Glomerular visceral epithelial cell (primary cell): Measurements from ENCODE around the gene ZNF814.
"Not testable (repeated sequence)": the region's sequence is repeated elsewhere in the genome, so short reads cannot be mapped to it uniquely, and the experiment has no call there.

Experiments used
- DNase-seq: peaks from one replicate; pipeline ENCODE4 v3.0.0-alpha.2; 2016; ENCODE audit errors: extremely low spot score

The ZNF814 gene

DNA sequence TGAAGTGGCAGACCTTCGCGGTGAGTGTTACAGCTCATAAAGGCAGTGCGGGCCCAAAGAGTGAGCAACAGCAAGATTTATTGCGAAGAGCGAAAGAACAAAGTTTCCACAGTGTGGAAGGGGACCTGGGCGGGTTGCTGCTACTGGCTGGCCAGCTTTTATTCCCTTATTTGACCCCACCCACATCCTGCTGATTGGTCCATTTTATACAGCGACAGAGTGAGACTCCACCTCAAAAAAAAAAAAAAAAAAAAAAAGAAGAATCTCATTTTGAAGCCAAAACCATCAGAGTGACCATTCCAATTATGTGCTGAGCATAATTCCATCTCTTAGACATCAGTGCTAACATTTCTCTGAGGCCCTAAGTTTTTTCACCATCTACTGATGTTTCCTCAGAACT lies 72.2 kb downstream of the ZNF814 start:
- no peak for DNase-seq

DNA sequence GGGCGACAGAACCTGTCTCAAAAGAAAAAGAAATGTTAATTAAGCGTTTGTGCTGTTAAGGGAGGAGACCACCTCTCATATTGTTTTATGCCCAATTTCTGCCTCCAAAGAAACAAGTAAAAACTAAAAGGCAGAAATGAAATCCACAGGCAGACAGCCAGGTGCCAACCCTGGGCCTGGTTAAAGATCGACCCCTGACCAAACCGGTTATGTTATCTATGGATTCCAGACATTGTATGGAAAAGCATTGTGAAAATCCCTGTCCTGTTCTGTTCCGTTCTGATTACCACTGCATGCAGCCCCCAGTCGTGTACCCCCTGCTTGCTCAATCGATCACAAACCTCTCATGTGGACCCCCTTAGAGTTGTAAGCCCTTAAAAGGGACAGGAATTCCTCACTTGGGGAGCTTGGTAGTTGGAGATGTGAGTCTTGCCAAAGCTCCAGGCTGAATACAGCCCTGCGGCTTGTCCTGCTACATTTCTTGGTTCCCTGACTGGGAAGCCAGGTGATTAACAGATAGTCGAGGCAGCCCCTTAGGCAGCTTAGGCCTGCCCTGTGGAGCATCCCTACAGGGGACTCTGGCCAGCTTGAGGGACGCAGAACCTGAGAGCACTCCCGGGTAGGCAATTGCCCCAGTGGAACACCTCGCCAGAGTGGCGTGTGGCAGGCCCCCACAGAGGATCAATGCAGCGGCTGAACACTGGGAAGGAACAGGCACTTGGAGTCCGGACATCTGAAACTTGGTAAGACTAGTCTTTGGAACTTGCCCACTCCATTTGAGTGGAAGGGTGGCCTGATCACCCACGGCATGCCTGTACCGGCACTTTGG lies 73.4 kb downstream of the ZNF814 start:
- DNase-seq, result no peak

DNA sequence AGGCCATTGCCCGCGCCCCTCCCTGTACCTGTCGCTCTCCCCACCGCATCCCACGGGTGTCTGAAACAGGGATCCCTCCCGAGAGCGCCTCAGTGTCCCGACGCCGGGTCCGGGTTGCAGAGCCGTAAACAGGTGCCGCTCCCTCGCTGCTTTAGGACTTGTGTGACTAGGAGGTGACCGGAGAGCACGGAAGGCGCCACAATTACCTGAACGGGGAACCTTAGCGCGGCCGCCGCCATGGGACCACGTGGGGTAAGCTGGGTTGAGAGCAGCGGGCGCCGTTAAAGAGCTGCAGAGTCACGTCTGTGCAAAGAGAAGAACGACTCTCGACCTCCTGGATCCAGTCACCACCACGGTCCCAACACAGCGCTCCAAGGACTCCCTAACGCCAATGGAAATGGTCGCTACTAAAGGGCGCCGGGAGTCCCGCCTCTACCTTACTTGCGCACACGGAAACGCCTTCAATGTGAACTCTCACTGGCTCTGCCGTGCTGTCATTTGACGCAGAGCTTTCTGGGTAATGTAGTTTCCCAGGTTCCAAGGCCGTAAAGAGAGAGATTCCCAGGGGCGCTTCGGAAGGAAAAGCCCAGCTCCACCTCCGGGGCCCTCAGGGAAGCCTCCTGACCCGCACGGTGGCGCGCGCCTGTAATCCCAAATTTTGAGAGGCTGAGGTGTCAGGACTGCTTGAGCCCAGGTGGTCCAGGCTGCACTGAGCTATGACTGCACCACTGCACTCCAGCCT lies 74.2 kb downstream of the ZNF814 start, which contains the start of gene ZNF552:
Gene ZNF552, minus strand, starts transcription at position 409 of the 742 bp plus-strand sequence. Its CDS starts 170 bp downstream, at position 239.
- peak; percentile 88 for DNase-seq

DNA sequence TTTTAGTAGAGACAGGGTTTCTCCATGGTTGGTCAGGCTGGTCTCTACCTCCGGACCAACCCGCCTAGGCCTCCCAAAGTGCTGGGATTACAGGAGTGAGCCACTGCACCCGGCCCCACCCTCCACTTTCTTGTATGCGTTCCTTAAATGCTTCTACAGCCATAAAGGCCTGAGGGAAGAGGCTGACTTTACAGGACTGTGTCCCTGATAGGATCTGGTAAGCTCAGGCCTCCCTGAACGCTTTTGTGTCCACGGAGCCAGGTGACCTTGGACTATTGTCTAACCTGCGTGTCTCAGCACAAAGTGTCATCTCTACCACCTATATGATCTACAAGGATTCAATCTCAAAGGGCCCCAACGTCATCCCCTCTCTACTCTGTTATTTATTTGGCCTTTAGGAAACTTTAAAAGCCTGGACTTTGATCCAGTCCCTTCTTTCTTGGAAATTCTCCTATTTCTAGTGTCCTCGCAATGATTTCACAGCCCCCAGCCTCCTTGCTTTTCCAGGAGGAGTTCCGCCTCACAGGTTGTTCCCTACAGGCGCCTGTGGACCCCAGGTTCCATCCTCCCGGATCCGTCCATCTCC lies 74.8 kb downstream of the ZNF814 start:
- no peak for DNase-seq

DNA sequence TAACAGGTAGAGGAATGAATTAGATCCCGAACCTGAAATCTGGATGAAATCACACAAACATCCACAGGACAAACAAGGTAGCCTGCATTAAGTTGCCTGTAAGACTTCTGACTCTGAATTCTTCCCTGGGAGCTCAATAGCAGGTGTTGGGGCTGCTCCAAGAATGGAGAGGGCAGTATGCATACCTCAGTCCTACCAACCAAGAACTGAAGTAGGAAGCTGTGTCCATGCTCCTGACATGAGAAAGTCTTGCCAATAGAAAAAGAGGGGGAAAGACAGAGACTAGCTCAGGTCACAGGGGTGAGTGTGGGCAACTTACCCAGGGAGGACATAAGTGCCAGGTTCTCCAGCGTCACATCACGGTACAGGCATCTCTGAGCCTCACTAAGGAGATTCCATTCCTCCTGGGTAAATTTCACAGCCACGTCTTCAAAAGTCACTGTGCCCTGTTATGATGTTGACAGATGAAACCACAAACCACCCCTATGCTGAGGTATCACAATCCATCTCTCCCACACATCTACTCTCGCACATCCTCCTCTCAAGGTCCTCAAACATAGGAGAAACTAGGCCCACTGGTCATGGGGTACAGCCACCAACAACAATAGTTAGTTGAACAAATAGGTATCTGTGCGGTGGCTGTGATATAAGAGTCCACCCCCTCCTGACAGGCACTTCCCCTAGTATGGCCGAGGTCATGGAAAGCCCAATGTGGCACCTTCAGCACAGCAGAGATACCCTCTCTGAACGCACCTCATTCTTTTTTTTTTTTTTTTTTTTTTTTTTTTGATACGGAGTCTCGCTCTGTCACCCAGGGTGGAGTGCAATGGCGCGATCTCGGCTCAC lies 75.6 kb downstream of the ZNF814 start:
- DNase-seq, result not testable (repeated sequence)

DNA sequence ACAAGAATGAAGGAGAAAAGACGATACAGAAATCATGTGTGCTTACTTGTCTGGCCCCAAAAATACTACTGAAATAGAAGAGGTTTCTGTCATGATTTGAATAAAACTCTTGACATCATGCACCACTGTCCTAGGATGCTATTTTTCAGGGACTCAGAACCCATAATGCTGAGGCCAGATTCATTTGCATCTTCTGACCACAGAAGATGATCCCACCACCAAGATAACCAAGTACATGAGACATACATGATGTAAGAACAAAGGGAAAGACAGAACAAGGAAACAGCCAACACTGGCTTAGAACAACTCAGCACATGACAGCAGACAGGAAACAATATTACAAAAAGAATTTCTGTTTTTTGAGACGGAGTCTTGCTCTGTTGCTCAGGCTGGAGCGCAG lies 76.6 kb downstream of the ZNF814 start:
- no peak for DNase-seq

DNA sequence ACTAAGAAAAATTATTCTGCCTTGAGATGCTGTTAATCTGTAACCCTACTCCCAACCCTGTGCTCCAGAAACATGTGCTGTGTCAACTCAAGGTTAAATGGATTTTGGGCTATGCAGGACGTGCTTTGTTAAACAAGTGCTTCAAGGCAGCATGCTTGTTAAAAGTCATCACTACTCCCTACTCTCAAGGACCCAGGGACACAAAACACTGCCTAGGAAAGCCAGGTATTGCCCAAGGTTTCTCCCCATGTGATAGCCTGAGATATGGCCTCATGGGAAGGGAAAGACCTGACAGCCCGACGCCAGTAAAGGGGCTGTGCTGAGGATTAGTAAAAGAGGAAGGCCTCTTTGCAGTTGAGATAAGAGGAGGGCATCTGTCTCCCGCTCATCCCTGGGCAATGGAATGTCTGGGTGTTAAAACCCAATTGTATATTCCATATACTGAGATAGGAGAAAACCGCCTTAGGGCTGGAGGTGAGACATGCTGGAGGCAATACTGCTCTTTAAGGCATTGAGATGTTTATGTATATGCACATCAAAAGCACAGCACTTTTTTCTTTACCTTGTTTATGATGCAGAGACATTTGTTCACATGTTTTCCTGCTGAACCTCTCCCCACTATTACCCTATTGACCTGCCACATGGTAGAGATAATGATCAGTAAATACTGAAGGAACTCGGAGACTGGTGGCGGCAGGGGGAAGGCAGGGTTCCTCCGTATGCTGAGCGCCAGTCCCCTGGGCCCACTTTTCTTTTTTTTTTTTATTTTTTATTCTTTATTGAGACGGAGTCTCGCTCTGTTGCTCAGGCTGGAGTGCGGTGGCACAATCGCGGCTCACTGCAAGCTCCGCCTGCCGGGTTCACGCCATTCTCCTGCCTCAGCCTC lies 78.2 kb downstream of the ZNF814 start:
- DNase-seq, result not testable (repeated sequence)

DNA sequence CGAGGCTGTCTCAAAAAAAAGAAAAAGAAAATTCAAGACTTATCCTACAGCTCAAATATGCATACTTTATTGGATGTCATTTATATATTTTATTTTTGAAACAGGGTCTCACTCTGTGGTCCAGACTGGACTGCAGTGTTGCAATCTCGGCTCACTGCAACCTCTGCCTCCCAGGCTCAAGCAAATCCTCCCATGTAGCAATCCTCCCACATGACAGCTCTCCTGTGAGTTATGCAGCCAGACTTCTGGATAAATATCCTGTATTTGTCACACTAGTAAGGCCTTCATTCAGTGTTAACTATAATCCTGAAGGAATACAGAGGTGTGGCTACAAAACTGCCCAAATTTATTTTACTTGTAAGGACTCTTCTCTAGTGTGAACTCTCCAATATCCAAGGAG lies 81.3 kb downstream of the ZNF814 start:
- DNase-seq, result no peak

DNA sequence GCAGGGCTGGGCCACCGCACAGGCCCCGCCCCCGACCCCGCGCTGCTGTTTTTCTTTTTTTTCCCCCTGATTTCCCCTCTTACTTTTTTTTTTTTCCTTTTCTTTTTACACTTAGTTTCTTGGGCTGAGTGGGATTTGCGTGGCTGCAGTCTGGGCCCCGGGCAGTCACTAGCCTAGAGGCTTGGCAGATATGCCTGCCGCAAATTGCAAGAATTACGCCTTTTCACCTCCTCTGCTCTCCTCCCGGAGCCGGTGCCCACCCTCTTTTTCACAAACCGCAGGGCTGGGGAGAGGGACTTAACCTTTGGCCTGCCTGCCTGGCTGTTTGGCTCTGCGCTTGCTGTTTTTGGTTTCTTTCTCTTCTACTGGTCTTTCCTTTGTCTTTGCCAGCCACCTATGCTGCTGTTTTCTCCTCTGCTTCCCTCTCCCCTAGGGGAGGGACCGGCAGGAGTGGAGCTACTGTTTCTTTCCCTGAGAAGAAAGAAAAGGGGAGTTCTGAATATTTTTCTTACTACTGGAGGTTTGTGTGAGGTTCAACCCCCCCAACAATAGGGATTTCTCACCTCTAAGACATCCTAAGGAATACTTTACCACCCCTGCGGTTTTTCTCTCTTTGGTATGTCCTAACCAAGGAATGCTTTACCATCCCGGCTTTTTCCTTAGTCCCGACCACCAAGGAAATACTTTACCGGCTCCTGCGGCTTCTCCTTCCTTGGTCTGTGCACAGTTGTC lies 85.1 kb downstream of the ZNF814 start:
- peak; percentile 97 for DNase-seq

DNA sequence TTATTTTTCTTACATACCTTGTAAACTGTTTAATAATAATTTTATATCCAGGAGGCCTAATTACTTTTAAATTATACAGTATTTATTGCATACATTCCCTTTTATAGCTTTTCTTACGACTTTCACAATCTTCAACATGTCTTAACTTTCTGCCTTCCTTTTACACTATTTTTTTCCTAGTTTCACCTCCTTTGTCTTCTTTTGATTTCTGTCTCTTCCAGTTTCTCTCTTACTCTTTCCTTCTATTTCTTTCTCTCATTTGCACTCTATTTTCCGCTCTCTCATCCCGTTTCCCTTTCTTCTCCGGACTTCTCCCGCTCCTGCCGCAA lies 85.6 kb downstream of the ZNF814 start:
- no peak for DNase-seq

DNA sequence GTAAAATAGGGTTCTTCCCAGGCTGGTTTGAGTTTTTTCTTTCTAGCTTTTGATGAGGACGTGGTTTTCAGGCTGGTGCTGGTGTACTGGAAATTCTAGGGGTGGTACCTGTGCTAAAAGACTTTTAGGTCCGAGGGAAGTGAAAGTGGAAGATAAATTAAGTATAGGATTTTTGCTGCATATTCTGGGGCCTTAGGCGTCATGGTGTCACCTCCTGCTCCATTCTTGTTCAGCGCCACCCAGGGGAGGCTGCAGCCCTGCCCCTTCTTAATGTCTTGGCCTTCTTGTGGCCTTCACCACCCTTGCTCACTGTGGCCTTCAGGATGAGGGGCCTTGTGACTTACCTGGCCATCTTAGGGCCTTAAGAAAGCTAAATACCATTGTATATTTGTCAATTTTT lies 86.6 kb downstream of the ZNF814 start:
- DNase-seq, result no peak

DNA sequence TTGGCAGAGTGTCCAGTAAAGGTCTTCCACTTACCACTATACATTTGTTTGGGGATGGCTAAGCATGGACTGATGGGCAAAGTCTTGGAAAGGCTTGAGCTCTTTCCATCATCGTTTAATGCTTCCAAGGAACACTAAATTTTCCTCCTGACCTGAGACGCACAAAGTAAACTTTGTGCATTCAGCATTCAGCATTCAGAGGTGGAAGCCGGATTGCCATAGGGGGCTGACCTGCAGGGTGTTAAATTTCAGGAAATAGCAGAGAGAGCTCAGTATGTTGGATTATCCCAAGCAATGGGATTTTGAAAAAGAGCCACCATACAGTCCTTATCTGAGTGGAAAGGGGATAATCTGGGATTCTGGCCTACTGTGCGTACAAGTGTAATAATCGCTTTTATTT lies 88.1 kb downstream of the ZNF814 start:
- no peak for DNase-seq
